ENCODE data around the gene NCAPD3.

DNA sequence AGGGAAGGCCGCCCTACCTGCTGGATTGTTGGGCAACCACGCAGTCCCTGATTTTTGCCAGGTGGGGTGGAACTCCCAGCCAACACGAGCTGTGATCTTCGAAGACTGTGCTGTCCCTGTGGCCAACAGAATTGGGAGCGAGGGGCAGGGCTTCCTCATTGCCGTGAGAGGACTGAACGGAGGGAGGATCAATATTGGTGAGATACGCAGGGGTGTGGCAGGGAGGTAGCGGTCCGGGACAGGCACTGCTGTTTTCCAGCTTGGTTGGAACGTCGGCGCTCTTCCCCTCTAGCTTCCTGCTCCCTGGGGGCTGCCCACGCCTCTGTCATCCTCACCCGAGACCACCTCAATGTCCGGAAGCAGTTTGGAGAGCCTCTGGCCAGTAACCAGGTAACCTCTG is 37.2 kb upstream of the NCAPD3 start:
- TF ChIP-seq, protein P1, sequence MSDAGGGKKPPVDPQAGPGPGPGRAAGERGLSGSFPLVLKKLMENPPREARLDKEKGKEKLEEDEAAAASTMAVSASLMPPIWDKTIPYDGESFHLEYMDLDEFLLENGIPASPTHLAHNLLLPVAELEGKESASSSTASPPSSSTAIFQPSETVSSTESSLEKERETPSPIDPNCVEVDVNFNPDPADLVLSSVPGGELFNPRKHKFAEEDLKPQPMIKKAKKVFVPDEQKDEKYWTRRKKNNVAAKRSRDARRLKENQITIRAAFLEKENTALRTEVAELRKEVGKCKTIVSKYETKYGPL (CRISPR knock-in tag; IDR thresholded peaks at IDR 0.05), result no peak
- TF ChIP-seq KDM5B (CRISPR knock-in tag; IDR thresholded peaks at IDR 0.05; ENCODE audit: borderline replicate concordance) (no peak), HCFC1 (IDR thresholded peaks at IDR 0.05; ENCODE audit: low read depth, low read length) (no peak), MYC (CRISPR knock-in tag; IDR thresholded peaks at IDR 0.05; ENCODE audit: borderline replicate concordance) (no peak), JUND (CRISPR knock-in tag; IDR thresholded peaks at IDR 0.05) (no peak), STAT5B (CRISPR knock-in tag; IDR thresholded peaks at IDR 0.05) (no peak), MXI1 (IDR thresholded peaks at IDR 0.05; ENCODE audit: borderline replicate concordance, low read depth, low read length) (no peak)
- TF ChIP-seq, protein P2, sequence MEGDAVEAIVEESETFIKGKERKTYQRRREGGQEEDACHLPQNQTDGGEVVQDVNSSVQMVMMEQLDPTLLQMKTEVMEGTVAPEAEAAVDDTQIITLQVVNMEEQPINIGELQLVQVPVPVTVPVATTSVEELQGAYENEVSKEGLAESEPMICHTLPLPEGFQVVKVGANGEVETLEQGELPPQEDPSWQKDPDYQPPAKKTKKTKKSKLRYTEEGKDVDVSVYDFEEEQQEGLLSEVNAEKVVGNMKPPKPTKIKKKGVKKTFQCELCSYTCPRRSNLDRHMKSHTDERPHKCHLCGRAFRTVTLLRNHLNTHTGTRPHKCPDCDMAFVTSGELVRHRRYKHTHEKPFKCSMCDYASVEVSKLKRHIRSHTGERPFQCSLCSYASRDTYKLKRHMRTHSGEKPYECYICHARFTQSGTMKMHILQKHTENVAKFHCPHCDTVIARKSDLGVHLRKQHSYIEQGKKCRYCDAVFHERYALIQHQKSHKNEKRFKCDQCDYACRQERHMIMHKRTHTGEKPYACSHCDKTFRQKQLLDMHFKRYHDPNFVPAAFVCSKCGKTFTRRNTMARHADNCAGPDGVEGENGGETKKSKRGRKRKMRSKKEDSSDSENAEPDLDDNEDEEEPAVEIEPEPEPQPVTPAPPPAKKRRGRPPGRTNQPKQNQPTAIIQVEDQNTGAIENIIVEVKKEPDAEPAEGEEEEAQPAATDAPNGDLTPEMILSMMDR (CRISPR knock-in tag; IDR thresholded peaks at IDR 0.05), result no peak
- TF ChIP-seq, protein P3, sequence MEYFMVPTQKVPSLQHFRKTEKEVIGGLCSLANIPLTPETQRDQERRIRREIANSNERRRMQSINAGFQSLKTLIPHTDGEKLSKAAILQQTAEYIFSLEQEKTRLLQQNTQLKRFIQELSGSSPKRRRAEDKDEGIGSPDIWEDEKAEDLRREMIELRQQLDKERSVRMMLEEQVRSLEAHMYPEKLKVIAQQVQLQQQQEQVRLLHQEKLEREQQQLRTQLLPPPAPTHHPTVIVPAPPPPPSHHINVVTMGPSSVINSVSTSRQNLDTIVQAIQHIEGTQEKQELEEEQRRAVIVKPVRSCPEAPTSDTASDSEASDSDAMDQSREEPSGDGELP (IDR thresholded peaks at IDR 0.05; ENCODE audit: borderline replicate concordance, low read depth), result no peak
